ENCODE data around the gene C12orf60. TPM values are rescaled to one million over a fixed set of nuclear protein-coding genes. Genes with fewer than 3 reads are reported as not detected.

Gene C12orf60
- total and polyA plus RNA-seq, 2 of the 8 experiments (the other 6 are each of a cell fraction or from before 2014, with no cell fraction given) = 1.2 to 1.5 TPM

Other genes starting within 250 kb of the C12orf60 start
- 9.9 and 12.3 TPM in 2 replicates for gene PLBD1, start 235.8 kb upstream of the C12orf60 start, total RNA-seq (2021; fragmentation: NEBNext Ultra II Directional; extraction: Animal tissue kit (Norgen Biotek cat#: 25700))
- 4.0 and 6.3 TPM in 2 replicates for gene PLBD1, start 235.8 kb upstream of the C12orf60 start, polyA plus RNA-seq (2011; rRNA removed)
- gene GUCY2C, start 107.1 kb upstream of the C12orf60 start, total RNA-seq (2021; fragmentation: NEBNext Ultra II Directional; extraction: Animal tissue kit (Norgen Biotek cat#: 25700)) = 2.5 and 3.2 TPM in 2 replicates
- gene GUCY2C, start 107.1 kb upstream of the C12orf60 start, polyA plus RNA-seq (2011; rRNA removed) = 1.1 and 1.9 TPM in 2 replicates
- gene WBP11, start 192 bp upstream of the C12orf60 start, total RNA-seq (2021; fragmentation: NEBNext Ultra II Directional; extraction: Animal tissue kit (Norgen Biotek cat#: 25700)) = 122 and 134 TPM in 2 replicates
- 22.1 and 24.0 TPM in 2 replicates for gene WBP11, start 192 bp upstream of the C12orf60 start, polyA plus RNA-seq (2011; rRNA removed)
- not detected in 2 replicates for gene SMCO3, start 10.5 kb downstream of the C12orf60 start, total RNA-seq (2021; fragmentation: NEBNext Ultra II Directional; extraction: Animal tissue kit (Norgen Biotek cat#: 25700))
- not detected in 2 replicates for gene SMCO3, start 10.5 kb downstream of the C12orf60 start, polyA plus RNA-seq (2011; rRNA removed)
- not detected in 2 replicates for gene ART4, start 39.9 kb downstream of the C12orf60 start, total RNA-seq (2021; fragmentation: NEBNext Ultra II Directional; extraction: Animal tissue kit (Norgen Biotek cat#: 25700))
- gene ART4, start 39.9 kb downstream of the C12orf60 start, polyA plus RNA-seq (2011; rRNA removed) = not detected in 2 replicates
- not detected in 2 replicates for gene MGP, start 82.2 kb downstream of the C12orf60 start, total RNA-seq (2021; fragmentation: NEBNext Ultra II Directional; extraction: Animal tissue kit (Norgen Biotek cat#: 25700))
- not detected in 2 replicates for gene MGP, start 82.2 kb downstream of the C12orf60 start, polyA plus RNA-seq (2011; rRNA removed)
- gene ERP27, start 134.9 kb downstream of the C12orf60 start, total RNA-seq (2021; fragmentation: NEBNext Ultra II Directional; extraction: Animal tissue kit (Norgen Biotek cat#: 25700)) = not detected in 2 replicates
- not detected in 2 replicates for gene ERP27, start 134.9 kb downstream of the C12orf60 start, polyA plus RNA-seq (2011; rRNA removed)
- 0.48 and 0.82 TPM in 2 replicates for gene ARHGDIB, start 157.9 kb downstream of the C12orf60 start, total RNA-seq (2021; fragmentation: NEBNext Ultra II Directional; extraction: Animal tissue kit (Norgen Biotek cat#: 25700))
- gene ARHGDIB, start 157.9 kb downstream of the C12orf60 start, polyA plus RNA-seq (2011; rRNA removed) = 0.55 and 1.3 TPM in 2 replicates
- not detected in 2 replicates for gene PDE6H, start 169.4 kb downstream of the C12orf60 start, total RNA-seq (2021; fragmentation: NEBNext Ultra II Directional; extraction: Animal tissue kit (Norgen Biotek cat#: 25700))
- gene PDE6H, start 169.4 kb downstream of the C12orf60 start, polyA plus RNA-seq (2011; rRNA removed) = not detected in 2 replicates

All from H1 (cell line).